ENCODE results near the gene CSNK1G2.
A peak's percentile ranks its signal among the peaks of the same experiment; 100 is the strongest.

Gene CSNK1G2

GRCh38 chr19:1991018-1991913 lies 50.3 kb downstream of the CSNK1G2 start:
- no peak for DNase-seq

DNA sequence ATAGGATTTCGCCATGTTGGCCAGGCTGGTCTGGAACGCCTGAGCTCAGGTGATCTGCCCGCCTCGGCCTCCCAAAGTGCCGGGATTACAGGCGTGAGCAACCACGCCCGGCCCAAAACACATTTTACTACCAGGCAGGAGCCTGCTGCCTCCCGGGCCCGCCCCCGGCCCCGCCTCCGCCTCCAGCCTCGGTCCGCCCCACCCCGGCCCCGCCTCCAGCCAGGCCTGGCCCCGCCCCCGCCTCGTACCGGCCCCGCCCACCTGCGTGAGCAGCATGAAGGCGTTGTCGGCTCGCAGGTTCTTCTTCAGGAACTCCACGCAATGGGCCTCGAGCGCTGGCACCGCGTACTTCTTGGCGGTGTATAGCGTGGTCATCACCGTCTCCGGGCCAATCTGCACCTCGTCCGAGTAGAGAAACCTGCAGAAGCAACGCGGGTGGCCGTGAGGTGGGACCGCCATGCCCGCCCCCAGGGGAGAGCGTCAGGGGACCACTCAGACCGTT lies 51.8 kb downstream of the CSNK1G2 start:
- DNase-seq, result no peak

DNA sequence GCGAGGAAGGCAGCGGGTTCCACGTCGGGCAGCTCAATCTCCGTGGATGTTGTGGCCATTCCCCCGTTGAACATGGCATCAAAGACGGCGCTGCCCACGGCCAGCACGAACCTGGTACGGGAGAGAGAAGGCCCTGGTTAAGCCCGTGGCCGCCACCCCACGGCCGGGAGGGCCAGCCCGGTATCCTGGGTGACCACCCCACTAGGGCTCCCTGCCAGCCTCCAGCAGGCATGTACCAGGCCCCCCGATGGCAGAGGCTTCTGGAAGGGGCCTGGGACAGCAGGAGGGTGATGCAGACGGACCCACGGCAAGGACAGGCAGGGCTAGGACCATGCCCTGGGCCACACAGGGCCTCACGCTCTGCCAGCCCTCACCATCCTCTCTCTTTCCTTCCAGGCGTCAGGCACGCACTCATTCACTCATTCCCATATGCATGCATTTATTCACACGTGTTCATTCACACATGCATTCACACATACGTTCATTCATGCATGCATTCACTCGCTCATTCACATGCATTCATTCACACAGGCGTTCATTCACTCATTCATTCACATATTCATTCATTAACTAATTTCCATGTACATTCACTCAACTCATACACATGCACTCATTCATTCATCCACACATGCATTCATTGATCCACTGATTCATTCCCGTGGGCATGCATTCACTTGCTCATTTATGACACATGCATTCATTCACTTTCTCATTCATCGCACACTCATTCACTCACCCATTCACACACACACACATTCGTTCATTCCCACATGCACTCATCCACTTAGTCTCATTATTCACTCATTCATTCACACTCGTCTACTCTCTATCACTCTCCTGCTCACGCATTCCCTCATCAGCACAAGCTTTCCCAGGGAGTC lies 56.6 kb downstream of the CSNK1G2 start:
- no peak for DNase-seq

GRCh38 chr19:1998712-1999708 lies 58.0 kb downstream of the CSNK1G2 start:
- DNase-seq, result no peak

- no peak for DNase-seq
These were observed 59.0 kb downstream of the CSNK1G2 start for GRCh38 chr19:1999856-2000515.

- DNase-seq, result no peak
These were observed 62.9 kb downstream of the CSNK1G2 start for GRCh38 chr19:2003874-2004273.

DNA sequence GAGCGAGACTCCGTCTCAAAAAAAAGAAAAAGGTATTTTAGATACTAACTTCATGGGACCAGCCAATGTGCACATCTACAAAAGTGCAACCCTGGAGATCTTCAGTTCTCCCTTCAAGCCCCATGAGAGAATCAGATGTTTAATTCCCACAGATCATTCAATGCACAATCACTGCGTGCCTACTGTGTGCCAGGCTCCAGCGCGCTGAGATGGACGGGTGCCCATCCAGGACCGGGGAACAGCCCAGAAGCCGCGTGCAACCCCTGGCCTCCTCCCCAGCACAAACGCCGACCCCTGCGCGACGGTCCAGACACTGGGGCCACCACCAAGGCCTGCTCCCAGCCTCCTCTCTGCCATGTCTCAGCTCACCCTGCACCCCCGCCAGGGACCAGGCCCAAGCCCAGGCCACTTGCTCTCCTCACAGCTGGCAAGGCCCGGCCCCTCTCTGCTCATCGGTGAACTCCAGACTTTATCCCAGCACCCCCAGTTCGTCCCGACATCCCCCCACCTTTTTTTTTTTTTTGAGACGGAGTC lies 69.2 kb downstream of the CSNK1G2 start:
- DNase-seq, result no peak

- DNase-seq, result no peak
These were observed 70.2 kb downstream of the CSNK1G2 start for GRCh38 chr19:2011169-2011568.

- DNase-seq, result no peak
These were observed 72.1 kb downstream of the CSNK1G2 start for GRCh38 chr19:2012941-2013682.

DNA sequence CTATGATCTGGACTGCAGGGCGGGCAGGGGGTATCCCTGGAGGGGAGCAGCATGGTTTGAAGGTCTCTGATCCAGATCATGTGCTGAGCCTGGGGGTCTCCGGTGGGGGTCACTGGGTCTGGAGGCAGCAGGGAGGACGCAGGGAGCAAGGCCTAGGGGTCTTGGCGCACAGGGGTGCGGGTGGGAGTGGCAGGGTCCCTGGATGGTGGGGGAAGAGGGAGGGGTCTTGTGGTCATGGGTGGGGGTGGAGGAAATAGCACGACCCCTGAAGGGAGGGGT lies 72.7 kb downstream of the CSNK1G2 start:
- no peak for DNase-seq

- DNase-seq, result no peak
These were observed 73.2 kb downstream of the CSNK1G2 start for GRCh38 chr19:2014131-2014571.

- DNase-seq, result no peak
These were observed 74.0 kb downstream of the CSNK1G2 start for GRCh38 chr19:2014731-2015607.

DNA sequence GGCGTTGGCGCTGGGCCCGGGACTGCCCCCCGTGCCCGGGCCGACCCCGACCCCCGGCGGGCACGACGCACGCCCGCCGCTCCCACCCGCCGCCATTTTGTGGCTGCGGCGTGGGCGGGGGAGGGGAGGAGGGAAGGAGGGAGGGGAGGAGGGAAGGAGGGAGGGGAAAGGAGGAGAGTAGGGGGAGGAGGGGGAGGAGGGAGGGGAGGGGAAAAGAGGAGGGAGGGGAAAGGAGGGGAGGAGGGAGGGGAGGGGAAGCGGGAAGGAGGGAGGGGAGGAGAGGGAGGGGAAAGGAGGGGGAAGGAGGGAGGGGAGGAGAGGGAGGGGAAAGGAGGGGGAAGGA lies 74.6 kb downstream of the CSNK1G2 start, which contains the start of gene BTBD2:
Gene BTBD2 (minus strand): TSS at position 107 of the 343 bp plus-strand sequence. CDS start 11 bp downstream, at position 96.
- DNase-seq, result no peak

GRCh38 chr19:2016041-2016807 lies 75.3 kb downstream of the CSNK1G2 start:
- DNase-seq, result peak; percentile 12 to 70

DNA sequence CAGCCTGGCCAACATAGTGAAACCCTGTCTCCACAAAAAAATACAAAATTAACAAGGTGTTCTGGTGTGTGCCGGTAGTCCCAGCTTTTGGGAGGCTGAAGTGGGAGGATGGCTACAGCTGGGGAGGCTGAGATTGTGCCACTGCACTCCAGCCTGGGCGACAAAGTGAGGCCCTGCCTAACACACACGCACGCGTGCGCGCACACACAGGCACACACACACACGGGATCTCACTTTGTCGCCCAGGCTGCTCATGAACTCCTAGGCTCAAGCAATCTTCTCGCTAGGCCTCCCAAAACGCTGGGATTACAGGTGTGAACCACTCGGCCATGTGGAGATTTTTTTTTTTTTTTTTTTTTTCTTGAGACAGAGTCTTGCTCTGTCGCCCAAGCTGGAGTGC lies 77.8 kb downstream of the CSNK1G2 start:
- DNase-seq, result no peak

DNA sequence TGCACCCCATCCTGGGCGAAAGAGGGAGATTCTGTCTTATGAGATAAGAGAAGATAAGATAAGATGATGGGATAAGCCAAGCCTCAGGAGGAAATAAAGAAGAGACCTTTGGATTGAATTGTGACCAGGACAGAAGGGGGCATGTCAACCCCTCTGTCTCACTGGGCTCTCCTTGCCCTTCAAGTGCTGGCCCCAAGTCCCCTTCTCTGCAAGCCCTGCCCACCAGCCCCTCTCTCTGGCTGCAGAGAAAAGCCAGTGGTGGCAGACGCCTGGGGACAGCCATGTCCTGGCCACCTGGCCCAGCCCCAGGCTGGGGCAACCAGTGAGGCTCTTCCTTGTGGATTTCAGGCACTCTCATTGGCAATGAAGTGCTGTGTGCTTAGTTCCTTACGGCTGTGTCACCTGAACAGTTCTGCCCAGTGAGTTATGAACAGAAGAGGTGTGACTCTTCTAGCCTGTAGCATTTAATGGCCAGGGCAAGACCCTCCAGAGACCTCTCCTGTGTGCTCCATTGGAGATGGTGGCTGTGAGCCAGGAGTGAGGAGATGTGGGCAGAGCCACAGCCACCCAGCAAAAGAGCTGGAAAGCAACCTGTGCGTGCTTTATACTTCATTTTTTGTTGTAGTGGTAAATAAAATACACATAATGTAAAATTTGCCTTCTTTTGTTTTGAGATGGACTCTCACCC lies 80.6 kb downstream of the CSNK1G2 start:
- DNase-seq, result no peak

DNA sequence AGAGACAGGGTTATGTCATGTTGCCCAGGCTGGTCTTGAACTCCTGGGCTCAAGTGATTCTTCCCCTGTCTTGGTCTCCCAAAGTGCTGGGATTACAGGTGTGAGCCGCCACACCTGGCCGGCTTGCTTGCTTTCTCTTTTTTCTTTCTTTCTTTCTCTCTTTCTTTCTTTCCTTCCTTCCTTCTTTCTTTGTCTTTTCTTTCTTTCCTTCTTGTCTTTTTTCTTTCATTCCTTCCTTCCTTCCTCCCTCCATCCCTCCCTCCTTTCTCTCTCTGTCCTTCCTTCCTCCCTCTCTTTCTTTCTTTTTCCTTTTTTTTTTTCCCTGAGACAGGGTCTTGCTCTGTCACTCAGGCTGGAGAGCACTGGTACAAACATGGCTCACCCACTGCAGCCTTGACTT lies 81.3 kb downstream of the CSNK1G2 start:
- no peak for DNase-seq

GRCh38 chr19:2026770-2027169 lies 85.8 kb downstream of the CSNK1G2 start:
- DNase-seq, result no peak

All from bone marrow (tissue), 2 donors.